GM19324 (cell line): ENCODE data around the gene PDXP.
"Not testable (repeated sequence)": the region's sequence is repeated elsewhere in the genome, so short reads cannot be mapped to it uniquely, and the experiment has no call there.

Experiments used
- ATAC-seq: cut with Tn5 transposase; IDR thresholded peaks from one replicate; pipeline ENCODE4 v1.9.1; 2021; ENCODE audit warnings: mild to moderate bottlenecking, moderate library complexity; ENCODE audit not compliant: unreplicated experiment, low FRiP score

The PDXP gene

GRCh38 chr22:37641561-37641949, 17.0 kb upstream of the PDXP start:
- no peak for ATAC-seq

DNA sequence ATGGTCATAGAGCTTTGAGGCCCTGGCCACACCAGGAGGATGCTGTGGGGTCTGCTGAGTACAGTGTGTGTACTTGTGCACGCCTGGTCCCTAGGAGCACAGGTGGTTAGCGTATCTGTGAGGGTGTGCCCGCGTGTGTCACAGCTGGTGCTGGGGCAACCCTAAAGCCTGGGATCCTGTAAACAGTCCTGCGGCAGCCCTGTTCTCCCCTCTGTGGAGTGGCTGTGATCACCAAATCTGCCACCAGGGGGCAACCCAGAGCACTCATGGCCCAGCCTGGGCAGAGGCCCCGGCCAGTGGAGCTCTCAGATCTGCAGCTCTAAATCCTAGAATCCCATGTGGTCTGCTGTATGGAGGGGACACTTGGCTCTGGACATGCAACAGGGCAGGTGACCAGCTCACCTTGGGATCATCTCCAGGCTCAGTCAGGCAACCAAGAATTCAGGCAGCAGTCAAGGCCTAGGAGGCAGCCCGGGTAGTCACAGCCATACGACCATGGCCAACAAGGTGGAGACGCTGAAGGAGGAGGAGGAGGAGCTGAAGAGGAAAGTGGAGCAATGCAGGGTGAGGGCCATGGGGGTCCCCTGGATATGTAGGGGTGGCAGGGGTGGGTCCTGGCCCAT, 15.2 kb upstream of the PDXP start:
- peak; percentile 33 for ATAC-seq

- ATAC-seq = no peak
These were observed 11.2 kb upstream of the PDXP start for GRCh38 chr22:37647317-37647716.

- no peak for ATAC-seq
These were observed 10.6 kb upstream of the PDXP start for GRCh38 chr22:37647928-37648327.

DNA sequence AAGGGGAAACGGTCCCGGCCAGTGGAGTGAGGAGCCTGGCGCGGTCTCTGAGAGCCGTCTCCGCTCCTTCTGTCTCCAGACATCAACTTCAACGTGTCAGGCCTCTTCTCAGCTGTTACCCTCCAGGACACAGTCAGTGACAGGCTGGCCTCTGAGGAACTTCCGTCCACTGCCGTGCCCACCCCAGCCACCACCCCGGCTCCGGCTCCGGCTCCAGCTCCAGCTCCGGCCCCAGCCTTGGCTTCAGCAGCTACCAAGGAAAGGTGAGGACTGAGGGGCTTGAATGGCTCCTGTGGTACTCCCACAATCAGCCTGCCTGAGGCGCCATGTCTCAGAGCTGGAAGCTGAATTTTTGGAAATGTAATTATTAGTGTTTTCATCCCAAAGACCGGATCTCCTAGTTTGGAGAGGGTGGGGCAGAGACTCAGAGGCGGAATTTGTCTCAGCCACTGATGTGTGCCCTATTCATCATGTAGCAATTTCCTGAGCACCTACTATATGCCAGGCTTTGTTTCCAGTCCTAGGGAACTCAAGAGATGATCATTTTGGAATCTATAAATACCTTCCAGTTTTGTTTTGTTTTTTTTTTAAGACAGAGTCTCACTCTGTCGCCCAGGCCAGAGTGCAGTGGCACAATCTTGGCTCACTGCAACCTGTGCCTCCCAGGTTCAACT, 7.9 kb upstream of the PDXP start:
- ATAC-seq = no peak

DNA sequence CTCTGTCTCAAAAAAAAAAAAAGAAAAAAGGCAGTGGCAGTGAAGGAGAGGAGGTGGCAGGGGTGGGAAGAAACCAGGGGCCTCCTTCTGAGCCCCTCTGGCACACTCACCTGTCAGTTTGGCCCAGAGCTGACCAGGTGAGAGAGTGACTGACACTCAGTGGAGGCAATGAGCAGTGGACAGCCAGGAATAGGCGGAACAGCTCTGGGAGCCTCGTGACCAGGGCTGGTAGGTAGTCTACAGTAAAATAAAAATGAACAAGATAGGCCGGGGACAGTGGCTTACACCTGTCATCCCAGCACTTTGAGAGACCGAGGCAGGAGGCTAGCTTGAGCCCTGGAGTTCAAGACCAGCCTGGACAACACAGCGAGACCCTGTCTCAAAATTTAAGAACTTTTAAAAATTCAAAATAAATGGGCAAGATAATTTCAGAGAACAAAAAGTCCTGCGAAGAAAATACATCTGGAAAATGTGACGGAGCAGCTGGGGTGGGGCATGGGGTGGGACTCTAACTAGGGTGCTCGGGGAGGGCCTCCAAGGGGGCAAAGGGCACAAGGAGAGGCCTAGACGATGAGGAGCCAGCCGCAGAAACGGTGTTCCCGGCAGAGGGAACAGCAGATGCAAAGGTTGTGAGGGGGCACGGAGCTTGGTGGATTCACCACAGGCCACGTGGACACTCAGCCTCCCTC, 3.8 kb upstream of the PDXP start:
- no peak for ATAC-seq

GRCh38 chr22:37655252-37655563, 3.3 kb upstream of the PDXP start:
- ATAC-seq = no peak

GRCh38 chr22:37656583-37656982, 1.9 kb upstream of the PDXP start:
- not testable (repeated sequence) for ATAC-seq

DNA sequence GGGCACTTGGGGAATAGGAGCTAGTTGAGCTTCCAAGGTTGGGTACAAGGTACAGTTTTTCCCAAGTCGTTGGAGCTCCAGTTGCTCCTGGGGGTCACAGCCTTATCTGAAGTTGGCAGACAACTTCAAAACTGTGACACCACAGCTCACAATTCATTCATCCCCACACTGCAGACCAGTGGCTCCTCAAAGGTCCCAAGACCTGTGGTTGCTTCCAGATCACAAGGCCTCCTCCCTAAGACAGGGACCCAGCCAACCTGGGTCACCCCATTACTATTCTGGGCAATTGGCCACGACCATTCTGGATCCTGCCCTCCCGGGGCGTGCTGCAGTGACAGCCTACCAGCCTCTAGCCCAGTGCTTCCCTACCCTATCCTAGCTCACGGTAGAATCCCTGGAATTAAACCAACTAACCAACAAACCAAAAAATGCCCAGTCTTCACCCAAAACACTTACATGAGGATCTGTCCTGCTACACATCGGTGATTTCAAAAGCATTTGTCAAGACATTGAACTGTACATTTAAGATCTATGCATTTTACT, 862 bp upstream of the PDXP start:
- no peak for ATAC-seq

GRCh38 chr22:37659066-37659896, 758 bp downstream of the PDXP start:
- ATAC-seq = peak; percentile 24

- ATAC-seq = no peak
These were observed 1.6 kb downstream of the PDXP start for GRCh38 chr22:37659897-37660708.

DNA sequence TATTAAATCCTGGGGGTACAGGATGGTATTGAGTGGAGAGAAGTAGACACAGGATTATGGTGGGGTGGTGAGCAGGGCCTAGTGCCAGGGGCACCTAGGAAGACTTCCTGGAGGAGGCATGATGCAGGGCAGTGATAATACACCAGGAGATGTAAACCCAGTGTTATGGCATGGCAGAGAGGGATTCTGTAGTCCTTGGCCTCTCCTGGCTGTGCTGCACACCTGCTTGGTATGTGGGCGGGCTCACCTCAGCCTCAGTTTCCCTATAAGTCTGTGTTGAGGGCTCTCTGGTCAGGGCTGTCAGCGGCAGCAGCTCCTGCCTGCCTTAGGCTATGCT, 2.2 kb downstream of the PDXP start:
- ATAC-seq = no peak

GRCh38 chr22:37661160-37661924, 2.8 kb downstream of the PDXP start:
- ATAC-seq = no peak

DNA sequence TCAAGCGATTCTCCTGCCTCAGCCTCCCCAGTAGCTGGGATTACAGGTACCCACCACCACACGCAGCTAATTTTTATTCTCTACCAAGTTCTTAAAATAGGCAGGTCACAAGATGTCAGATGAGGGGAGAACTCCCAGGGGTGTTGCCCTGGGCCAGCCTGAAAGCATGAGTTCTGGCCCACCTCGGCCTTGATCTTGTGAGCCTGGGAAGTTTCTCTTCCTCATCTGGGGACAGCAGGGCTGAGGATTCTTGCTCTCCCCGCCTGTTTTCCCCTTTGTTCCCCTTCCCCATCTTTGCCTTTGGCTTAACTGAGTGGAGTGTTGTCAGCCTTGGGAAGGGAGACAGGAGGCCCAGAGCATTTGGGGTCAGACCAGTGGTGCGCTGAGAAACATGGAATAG, 3.5 kb downstream of the PDXP start:
- ATAC-seq = no peak

DNA sequence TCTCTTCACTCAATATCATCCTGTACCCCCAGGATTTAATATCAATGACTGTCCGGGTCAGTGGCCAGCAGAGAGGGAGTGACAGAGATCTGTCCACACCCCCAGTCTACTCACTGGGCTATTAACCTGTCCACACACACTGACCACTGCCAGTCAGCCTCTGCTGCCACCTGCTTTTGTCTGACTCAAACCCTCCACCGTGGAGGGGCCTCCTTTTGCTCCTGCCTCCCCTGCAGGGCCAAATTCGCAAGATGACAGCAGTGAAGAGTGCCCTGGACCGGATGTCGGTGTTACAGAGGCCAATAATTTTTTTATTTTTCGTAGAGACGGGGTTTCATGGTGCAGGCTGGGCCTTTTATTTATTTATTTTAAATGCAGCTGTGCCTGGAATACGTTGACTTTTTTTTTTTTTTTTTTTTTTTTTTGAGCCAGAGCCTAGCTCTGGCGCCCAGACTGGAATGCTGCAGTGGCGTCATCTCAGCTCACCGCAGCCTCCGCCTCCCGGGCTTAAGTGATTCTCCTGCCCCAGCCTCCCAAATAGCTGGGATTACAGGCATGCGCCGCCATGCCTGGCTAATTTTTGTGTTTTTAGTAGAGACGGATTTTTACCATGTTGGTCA, 5.1 kb downstream of the PDXP start:
- no peak for ATAC-seq

DNA sequence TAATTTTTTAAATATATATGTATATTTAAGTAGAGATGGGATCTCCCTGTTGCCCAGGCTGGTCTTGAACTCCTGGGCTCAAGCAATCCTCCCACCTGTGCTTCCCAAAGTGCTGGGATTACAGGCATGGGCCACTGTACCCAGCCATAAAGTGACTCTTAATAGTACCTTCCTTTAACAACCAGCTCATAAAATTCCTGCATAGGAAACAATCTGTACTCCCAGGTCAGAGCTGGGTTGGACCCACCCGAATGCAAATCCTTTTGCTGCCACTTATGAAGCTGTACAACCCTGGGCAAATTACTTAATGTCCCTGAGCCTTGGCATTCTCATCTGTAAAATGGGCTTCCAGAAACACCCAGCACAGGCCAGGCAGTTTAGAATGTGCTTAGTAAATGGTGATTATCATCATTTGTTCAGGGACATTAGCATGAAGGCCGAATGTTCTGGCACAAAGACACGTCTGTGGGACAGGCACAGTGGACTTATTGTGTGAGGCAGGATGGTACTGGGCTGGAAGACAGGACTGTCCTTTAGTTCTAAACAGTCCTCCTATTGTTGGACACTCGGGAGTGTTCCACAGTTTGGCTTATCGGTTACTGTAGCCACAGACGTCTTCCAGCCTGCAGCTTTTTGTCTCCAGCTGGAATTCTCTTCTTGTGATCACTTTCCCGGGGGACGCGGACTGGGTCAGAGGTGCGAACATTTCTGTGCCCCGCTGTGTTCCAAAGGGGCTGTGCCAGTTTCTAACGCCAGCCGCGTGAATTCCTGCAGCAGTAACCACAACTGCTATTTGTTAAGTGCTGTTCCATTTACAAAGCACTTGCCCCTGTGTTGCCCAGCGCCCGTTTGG, 6.0 kb downstream of the PDXP start:
- no peak for ATAC-seq

GRCh38 chr22:37665487-37665886, 7.0 kb downstream of the PDXP start:
- ATAC-seq = no peak

DNA sequence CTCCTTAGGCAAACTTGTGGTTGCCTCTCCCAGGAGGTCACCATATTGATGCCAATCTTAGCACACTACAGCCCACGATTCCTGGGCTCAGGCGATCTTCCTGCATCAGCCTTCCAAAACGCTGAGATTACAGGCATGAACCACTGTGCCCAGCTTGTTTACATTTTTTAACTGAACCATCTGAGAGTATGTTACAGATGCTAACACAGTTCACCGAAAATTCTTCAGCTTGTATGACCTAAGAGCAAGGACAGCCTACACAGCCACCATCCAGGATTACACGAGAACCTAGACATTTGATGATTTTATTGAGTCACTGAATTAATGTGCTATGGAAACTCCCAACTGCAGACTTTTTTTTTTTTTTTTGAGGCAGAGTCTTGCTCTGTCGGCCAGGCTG, 11.1 kb downstream of the PDXP start:
- no peak for ATAC-seq
